IMR-90 (cell line): ENCODE measurements around the gene CPNE9.

Experiments
- BHLHE40 ChIP-seq: fragments of 150-350 bp; IDR thresholded peaks from 2 replicates; pipeline ENCODE4 v1.6.1; 2016; ENCODE audit warnings: mild to moderate bottlenecking, low read depth, low read length
- CEBPB ChIP-seq: IDR thresholded peaks from 2 replicates; pipeline ENCODE4 v1.6.1; 2012; ENCODE audit warnings: low read depth, low read length, improper control_type of control experiment
- CHD1 ChIP-seq: IDR thresholded peaks from 2 replicates; pipeline ENCODE4 v1.6.1; 2012; ENCODE audit warnings: low read depth, low read length, improper control_type of control experiment
- CTCF ChIP-seq: conservative IDR thresholded peaks from 2 replicates; pipeline ENCODE4 v1.5.1; 2012; ENCODE audit warnings: mild to moderate bottlenecking, low read depth, low read length, improper control_type of control experiment
- ELK1 ChIP-seq: fragments of 150-350 bp; IDR thresholded peaks from 2 replicates; pipeline ENCODE4 v1.6.1; 2016; ENCODE audit warnings: low read depth, mild to moderate bottlenecking, low read length, moderate library complexity, borderline replicate concordance
- FOS ChIP-seq: fragments of 150-350 bp; IDR thresholded peaks from 2 replicates; pipeline ENCODE4 v1.6.1; 2016; ENCODE audit warnings: low read depth, low read length
- MAZ ChIP-seq: IDR thresholded peaks from 2 replicates; pipeline ENCODE4 v1.6.1; 2012; ENCODE audit warnings: low read depth, mild to moderate bottlenecking, low read length, improper control_type of control experiment, moderate library complexity, borderline replicate concordance
- MXI1 ChIP-seq: IDR thresholded peaks from 2 replicates; pipeline ENCODE4 v1.6.1; 2012; ENCODE audit warnings: low read depth, mild to moderate bottlenecking, low read length, moderate library complexity, borderline replicate concordance
- POLR2A ChIP-seq: IDR thresholded peaks from 2 replicates; pipeline ENCODE4 v1.6.1; 2012; ENCODE audit warnings: mild to moderate bottlenecking, low read depth, low read length
- RAD21 ChIP-seq: IDR thresholded peaks from 2 replicates; pipeline ENCODE4 v1.6.1; 2012; ENCODE audit warnings: low read length, improper control_type of control experiment
- RCOR1 ChIP-seq: IDR thresholded peaks from 2 replicates; pipeline ENCODE4 v1.6.1; 2012; ENCODE audit warnings: mild to moderate bottlenecking, low read length, improper control_type of control experiment; ENCODE audit not compliant: insufficient replicate concordance
- RFX5 ChIP-seq: IDR thresholded peaks from 2 replicates; pipeline ENCODE4 v1.8.0; 2012; ENCODE audit warnings: low read depth, mild to moderate bottlenecking, low read length, moderate library complexity
- SMC3 ChIP-seq: fragments of 150-350 bp; IDR thresholded peaks from 2 replicates; pipeline ENCODE4 v1.6.1; 2016; ENCODE audit warnings: low read depth, mild to moderate bottlenecking, antibody characterized with exemption, low read length, moderate library complexity
- USF2 ChIP-seq: fragments of 150-350 bp; IDR thresholded peaks from 2 replicates; pipeline ENCODE4 v1.6.1; 2017; ENCODE audit warnings: mild to moderate bottlenecking, antibody characterized with exemption, low read length, low read depth

GRCh38 chr3:9697892-9698291 lies 5.7 kb upstream of the CPNE9 start:
- no peak for TF ChIP-seq CTCF
- TF ChIP-seq RAD21: no peak
- TF ChIP-seq POLR2A: no peak
- no peak for TF ChIP-seq MXI1
- no peak for TF ChIP-seq CEBPB
- TF ChIP-seq RFX5: no peak
- TF ChIP-seq RCOR1: no peak
- TF ChIP-seq MAZ: no peak
- no peak for TF ChIP-seq FOS
- no peak for TF ChIP-seq SMC3
- TF ChIP-seq CHD1: no peak
- no peak for TF ChIP-seq ELK1
- no peak for TF ChIP-seq BHLHE40
- TF ChIP-seq USF2: no peak
